DMS114 treated with DMSO at 0.1 percent for 48 hours (cell line): ENCODE measurements around the gene ALDH3B2.
"Not testable (repeated sequence)": the region's sequence is repeated elsewhere in the genome, so short reads cannot be mapped to it uniquely, and the experiment has no call there.

ENCODE experiments used
- DNase-seq: peaks from one replicate; lab custom pipeline; 2025; ENCODE audit not compliant: unreplicated experiment; lab: John Stamatoyannopoulos, UW

The ALDH3B2 gene

GRCh38 chr11:67644472-67645418 is 29.7 kb downstream of the ALDH3B2 start:
- no peak for DNase-seq

- peak; percentile 85 for DNase-seq
Observed at GRCh38 chr11:67644042-67644441, 30.4 kb downstream of the ALDH3B2 start.

GRCh38 chr11:67642173-67643120 is 32.0 kb downstream of the ALDH3B2 start:
- DNase-seq, result no peak

- no peak for DNase-seq
Observed at GRCh38 chr11:67641338-67642172, 32.9 kb downstream of the ALDH3B2 start.

GRCh38 chr11:67640758-67641337 is 33.6 kb downstream of the ALDH3B2 start:
- no peak for DNase-seq

- peak; percentile 81 for DNase-seq
Observed at GRCh38 chr11:67640021-67640757, 34.2 kb downstream of the ALDH3B2 start.

GRCh38 chr11:67639438-67639859 is 35.0 kb downstream of the ALDH3B2 start, which contains the start of gene TBX10:
Gene TBX10 (minus strand): TSS chr11:67639763. CDS start chr11:67639472, 291 bp downstream.
- DNase-seq, result no peak

GRCh38 chr11:67638535-67639437 is 35.6 kb downstream of the ALDH3B2 start:
- no peak for DNase-seq

- not testable (repeated sequence) for DNase-seq
Observed at GRCh38 chr11:67637441-67637840, 37.0 kb downstream of the ALDH3B2 start.

- DNase-seq, result no peak
Observed at GRCh38 chr11:67636962-67637361, 37.5 kb downstream of the ALDH3B2 start.

- no peak for DNase-seq
Observed at GRCh38 chr11:67635231-67635521, 39.2 kb downstream of the ALDH3B2 start.

- DNase-seq, result no peak
Observed at GRCh38 chr11:67634366-67635230, 39.8 kb downstream of the ALDH3B2 start.

GRCh38 chr11:67633758-67634365 is 40.6 kb downstream of the ALDH3B2 start:
- DNase-seq, result no peak

GRCh38 chr11:67632982-67633755 is 41.3 kb downstream of the ALDH3B2 start:
- no peak for DNase-seq

- no peak for DNase-seq
Observed at GRCh38 chr11:67632175-67632981, 42.0 kb downstream of the ALDH3B2 start.

GRCh38 chr11:67631853-67632174 is 42.6 kb downstream of the ALDH3B2 start:
- no peak for DNase-seq
